Fibroblast of skin of right quadriceps (primary cell): Measurements from ENCODE around the gene SDHC.

Experiments used
- DNase-seq: peaks from one replicate; pipeline ENCODE4 v3.0.0-alpha.2; 2013

SDHC gene

GRCh38 chr1:161314201-161314981 lies at the start of gene SDHC:
Gene SDHC (plus strand): TSS chr1:161314381. CDS start chr1:161314406, 25 bp downstream.
- DNase-seq, result peak; percentile 85

GRCh38 chr1:161265305-161265704 lies 48.9 kb upstream of the SDHC start:
- DNase-seq, result no peak

DNA sequence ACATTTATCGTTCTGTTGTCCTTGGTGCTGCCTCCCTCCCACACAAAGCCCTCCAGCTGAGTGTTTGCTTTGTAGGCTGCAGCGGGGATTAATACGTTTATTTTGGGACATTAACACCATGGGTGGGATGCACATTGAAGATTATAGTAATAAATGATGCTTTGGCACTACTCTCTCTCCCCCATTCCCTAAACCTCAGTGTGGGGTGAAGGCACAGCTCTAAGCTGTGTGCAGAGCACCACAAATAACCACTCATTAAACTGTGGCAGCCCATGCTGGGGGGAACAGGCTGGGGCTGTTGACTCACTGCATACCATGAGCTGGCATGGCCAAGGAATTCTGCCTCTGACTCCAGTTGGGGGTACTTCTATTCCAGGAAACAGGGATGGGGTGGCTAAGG lies 48.0 kb upstream of the SDHC start:
- DNase-seq, result no peak

GRCh38 chr1:161266836-161267235 lies 47.3 kb upstream of the SDHC start:
- no peak for DNase-seq

DNA sequence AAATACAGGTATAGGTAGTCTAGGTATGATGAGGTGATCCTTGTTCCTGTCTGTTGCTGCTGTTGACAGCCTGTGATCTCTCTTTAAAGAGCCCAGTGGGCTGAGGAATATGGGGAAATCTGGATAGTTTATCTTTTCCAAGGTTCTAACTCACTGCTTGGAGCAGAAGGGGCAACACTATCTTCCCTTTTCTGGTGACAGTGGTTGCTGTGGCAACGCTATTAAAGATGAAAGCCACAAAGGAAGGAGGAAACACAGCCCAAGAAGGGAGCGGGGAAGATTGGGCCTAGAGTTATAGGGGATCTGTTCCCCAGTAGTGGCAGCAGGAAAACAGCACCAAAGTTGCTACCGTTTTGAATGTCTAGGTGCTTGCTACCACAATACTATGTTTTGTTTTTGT lies 46.9 kb upstream of the SDHC start:
- no peak for DNase-seq

GRCh38 chr1:161273402-161273801 lies 40.8 kb upstream of the SDHC start:
- DNase-seq, result no peak

- no peak for DNase-seq
Measured at GRCh38 chr1:161274874-161275273, 39.3 kb upstream of the SDHC start.

- DNase-seq, result no peak
Measured at GRCh38 chr1:161282991-161283390, 31.2 kb upstream of the SDHC start.

GRCh38 chr1:161285113-161285512 lies 29.1 kb upstream of the SDHC start:
- no peak for DNase-seq

DNA sequence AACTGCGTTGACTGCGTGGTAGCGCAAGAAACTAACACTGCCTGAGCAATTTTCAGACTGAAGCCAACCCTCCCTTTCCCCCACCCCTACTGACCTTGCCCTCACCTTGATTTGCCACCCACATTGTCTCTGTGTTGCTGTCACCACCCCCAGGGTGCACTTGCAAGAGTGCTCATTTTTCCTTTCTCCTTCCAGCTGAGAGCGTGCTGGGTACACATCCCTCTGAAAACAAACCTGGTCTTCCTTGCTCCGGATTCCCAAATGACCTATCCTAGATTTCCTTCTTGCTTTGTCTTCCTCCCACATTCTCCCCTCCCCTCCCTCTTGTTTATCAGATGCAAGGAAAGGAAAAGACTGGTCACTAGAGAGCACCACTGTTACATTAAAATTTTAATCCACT lies 28.7 kb upstream of the SDHC start:
- no peak for DNase-seq

- DNase-seq, result no peak
Measured at GRCh38 chr1:161287482-161288054, 26.6 kb upstream of the SDHC start.

DNA sequence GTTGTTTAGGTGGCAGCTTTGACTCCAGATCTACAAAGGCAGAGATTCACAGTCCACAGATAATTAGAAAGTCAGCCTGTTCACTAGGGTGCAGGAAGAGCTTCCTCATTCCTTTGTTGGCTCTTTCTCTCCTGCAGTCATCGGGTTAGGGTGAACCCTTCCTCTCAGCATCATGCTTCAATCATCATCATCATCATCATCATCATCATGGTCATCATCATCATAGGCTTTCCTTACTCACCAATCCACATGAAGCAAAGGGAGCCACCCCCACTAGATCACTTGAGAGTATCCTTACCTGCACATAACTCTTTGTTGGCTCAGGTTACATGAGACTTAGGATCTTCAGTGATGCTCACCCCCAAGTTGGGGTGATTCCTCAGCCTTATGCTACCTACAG lies 23.4 kb upstream of the SDHC start:
- no peak for DNase-seq

- DNase-seq, result no peak
Measured at GRCh38 chr1:161297415-161297814, 16.8 kb upstream of the SDHC start.

GRCh38 chr1:161298116-161298515 lies 16.1 kb upstream of the SDHC start:
- no peak for DNase-seq

DNA sequence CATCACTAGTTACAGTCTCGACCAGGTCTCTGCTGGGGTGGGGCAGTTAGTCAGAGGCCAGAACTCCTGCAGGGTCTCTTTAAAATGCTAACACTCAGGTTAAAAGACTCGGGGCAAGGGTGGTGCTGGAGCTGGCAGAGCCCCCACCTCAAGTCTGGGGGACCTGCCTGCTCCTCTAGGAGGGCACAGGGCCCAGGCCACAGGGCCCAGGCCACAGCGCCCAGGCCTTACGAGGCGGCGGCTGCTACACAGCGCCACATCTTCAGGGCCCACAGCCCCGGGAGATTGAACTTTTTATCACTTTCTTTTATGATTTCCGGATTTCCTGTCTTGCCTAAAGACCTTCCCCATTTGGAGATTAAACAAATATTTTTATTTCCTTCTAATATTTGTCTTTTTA lies 14.8 kb upstream of the SDHC start:
- DNase-seq, result no peak

DNA sequence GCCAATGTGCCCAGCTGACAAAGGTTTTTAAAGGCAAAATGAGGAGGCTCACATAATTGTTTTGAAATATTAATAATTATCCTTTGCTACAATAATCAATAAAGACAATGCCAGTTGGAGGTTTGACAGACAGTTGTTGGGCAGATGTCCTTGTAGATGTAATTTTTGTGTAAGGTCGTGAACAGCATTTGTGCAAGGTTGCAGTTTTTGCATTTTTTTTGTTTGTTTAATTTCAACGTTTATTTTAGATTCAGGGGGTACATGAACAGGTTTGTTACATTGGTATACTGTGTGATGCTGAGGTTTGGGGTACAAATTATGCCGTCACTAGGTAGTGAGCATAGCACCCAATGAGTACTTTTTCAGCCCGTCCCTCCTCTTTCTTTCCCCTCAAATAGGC lies 13.7 kb upstream of the SDHC start:
- DNase-seq, result no peak

DNA sequence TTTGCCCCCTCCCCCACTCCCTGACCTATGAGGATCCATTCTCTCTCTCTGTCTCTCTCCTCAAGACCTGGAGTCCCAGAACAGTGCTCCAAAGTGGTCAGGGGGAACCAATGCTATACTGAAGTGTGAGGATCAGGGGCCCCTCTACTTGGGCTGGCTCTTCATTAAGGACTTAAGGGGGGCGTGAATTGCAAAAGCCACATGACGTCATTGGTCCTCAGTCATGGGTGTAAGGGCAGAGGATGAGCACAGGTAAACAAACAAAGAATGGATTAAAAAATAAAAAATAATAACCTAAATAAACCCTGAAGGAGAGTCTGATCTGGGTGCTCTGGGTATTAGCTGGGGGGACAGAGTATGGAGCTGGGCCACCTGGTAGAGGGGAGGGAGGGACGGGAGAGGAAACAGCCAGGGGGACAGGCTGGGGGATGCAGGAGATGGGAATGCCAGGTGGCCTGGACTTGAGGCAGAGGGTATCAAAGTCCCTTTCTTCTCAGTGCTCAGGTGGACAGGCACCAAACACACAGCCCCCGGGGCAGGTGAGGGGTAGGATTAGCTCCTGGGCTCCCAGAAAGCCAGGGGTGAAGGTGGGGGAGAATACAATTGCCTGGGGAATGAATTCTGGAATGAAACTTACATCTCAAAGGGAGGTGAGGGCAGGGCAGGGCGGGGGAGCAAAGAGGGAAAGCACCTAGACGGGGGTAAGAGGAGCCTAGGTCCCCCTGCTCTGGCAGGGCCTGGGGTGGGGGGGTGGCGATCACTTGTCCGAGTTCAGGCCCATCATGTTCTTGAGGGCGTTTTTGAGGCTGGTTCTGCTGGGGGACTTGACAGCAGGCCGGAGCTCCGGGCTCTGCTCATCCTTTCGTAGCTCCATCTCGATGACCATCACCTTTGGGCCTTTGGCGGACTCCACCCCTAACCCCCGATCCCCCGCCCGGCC lies 9.0 kb upstream of the SDHC start:
- DNase-seq, result no peak

DNA sequence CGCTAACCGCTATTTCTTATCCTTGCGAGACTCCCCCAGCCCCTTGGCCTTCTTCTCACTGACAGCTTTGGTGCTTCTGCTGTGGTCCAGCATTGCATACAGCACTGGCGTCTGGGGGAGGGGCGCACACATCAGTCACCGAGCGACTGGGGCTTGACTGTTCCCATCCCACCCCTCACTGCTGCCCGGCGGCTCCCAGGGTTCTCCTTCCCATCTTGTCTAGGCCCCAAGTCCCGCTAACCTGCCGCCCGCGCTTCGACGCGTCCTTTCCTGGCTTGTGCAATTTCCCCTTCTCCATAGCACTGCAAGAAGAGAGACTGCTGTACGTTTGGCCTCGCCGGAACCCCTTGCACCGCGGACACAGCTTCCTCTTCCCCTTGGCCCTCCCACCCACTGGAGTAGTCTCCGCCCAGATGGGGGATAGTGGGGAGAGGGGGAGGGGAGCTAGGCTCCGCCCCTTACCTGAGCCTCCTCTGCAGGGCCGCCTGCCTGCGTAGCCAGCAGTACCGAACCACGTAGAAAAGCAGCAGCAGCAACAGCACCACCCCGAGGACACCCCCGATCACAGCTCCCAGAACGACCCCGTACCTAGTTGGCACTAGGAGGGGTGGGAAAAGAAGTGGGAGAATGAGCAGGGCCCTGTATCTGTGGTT lies 8.2 kb upstream of the SDHC start:
- peak; percentile 50 for DNase-seq

DNA sequence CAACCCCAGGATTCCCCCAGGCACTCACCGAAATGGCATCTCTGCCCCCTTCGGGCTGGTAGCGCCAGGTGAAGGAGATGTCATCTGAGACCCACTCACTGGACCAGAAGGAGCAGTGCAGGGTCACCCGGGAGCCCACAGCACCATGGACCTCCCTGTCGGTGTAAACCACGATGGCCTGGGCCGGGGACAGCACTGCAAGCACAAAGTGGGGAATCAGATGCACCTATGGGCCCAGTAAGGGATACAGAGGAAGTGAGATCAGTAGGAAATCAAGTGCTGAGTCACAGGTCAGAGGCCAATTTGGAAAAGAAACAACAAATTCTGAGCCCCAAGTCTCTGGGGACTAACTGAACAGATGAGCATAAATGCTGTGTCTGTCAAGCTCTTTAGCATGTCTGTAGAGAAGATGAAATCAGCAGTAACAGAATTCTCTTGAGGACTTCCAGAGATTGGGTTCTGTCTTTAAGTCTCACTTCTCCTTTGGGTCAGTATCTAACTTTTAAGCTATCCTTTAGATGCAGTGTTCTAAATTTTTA lies 6.9 kb upstream of the SDHC start:
- DNase-seq, result peak; percentile 61

DNA sequence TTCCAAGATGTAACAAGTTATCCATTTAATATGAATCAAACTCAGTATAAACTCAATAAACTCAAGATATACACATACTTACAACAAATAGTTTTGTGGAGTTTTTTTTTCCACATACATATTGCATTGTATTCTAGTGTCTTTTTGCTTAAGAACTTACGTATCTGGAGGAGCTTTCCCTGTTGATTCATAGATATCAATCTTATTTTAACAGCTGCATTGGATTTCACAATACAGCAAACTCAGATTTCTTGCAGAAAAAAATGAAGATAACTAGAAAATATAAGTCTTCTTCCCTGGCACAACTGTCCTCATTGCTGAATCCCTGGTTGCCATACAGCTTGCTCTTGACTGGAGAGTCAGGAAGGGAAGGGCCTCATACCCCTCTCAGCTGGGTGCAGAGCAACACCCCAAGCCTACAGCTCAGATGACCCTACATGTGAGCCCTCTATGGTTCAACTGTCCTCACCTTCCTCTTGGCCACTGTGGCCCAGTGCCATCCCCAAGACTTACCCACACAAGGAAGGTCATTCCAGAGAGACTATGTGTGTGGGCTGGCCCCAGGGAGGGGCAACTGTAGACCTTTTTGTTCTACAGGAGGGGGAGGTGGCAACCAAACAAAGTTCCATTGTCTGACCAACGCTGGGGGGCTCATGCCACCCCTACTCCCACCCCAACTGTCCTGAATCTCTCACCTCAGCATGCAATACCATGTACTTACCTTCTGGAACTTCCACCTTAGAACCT lies 6.1 kb upstream of the SDHC start:
- peak; percentile 7 for DNase-seq

GRCh38 chr1:161309868-161310267 lies 4.3 kb upstream of the SDHC start, which contains the start of gene MPZ:
Gene MPZ (minus strand): TSS chr1:161309968. CDS start chr1:161309905, 63 bp downstream.
- DNase-seq, result no peak

- no peak for DNase-seq
Measured at GRCh38 chr1:161311595-161312181, 2.5 kb upstream of the SDHC start.
